HG02759 (cell line): Measurements from ENCODE around the gene CCDC159.
"Not testable (repeated sequence)": the region's sequence is repeated elsewhere in the genome, so short reads cannot be mapped to it uniquely, and the experiment has no call there.

Experiments
- ATAC-seq: cut with Tn5 transposase; IDR thresholded peaks from one replicate; pipeline ENCODE4 v1.9.1; 2021; ENCODE audit warnings: mild to moderate bottlenecking, moderate library complexity; ENCODE audit not compliant: unreplicated experiment

CCDC159 gene

DNA sequence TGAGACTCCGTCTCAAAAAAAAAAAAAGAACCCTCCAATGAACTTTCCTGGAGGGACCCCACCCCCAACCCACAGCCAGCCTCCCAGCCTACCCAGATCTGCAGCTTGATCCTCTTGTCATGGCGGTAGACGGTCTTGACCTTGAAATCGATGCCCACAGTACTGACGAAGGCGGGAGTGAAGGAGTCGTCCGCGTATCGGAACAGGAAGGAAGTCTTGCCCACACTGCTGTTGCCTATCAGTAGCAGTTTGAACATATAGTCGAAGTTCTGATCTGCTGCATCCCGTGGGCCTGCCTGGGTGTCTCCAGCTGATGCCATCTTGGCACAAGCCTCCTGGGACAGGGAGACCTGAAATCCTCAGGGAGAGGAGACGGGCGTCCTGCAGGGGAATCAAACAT, 9.2 kb upstream of the CCDC159 start:
- ATAC-seq = no peak

DNA sequence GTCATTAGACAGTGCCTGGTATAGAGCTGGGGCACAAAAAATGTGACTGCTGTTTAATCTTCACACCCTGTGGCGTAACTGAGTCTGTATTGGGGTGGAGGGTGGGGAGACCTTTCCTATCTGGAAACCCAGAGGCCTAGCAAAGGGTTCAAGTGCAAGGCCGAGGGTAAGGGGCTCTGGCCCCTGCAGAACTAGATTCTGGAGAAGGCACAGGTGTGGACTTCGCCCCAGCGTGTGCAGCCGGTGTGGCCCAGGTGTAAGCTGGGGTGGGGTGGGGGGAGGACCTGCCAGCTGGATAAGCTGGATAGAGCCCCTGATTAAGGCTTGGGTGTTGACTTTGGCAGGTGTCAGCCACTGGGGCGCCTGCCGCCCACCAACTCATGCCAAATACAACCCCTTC, 8.2 kb upstream of the CCDC159 start:
- ATAC-seq = no peak

GRCh38 chr19:11338569-11339253, 7.6 kb upstream of the CCDC159 start:
- no peak for ATAC-seq

DNA sequence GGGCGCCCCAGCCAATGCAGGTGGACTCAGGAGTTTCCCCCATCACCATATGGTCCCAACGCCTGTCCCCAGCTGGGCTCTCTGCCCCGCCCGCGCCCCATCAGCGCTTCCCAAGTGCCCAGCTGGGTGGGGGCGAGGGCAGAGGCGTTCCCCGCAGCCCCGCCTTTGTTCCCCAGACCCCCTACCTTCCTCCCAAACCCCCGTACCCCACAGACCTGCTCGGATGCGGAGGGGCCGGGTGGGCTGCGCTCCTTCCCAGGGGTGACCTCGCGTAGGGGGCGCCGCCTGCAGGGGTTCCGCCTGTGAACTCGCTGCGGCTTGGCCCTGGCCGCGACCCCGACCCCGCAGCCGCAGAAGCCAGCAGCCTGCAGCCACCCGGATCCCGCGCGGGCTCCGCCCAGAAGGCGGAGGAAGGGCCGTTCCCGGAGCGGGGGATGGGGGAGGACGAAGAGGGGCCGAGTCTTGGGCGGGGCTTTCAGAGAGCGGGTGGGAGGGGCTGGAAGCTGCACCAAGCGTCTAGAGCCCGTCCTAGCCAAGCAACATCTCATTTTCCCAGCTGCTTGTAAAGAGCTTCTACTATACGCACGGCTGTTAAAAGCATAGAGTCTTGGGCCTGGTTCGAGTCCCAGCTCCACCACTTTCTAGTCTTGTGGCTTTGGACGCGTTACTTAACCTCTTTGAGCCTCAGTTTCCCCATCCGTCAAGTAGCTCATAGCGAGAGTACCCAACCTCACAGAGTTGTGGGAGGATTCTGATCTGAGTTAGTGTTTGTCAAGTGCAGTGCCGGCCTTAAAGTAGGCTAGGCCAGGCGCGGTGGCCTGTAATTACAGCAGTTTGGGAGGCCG, 6.8 kb upstream of the CCDC159 start, which contains the start of gene RAB3D:
RAB3D (minus strand) TSS at position 404 of the 845 bp plus-strand sequence. CDS start 2,258 bp downstream, outside the sequence.
- peak; percentile 66 for ATAC-seq

GRCh38 chr19:11340099-11340467, 6.2 kb upstream of the CCDC159 start:
- not testable (repeated sequence) for ATAC-seq

- ATAC-seq = no peak
Measured at GRCh38 chr19:11342429-11342828, 3.9 kb upstream of the CCDC159 start.

GRCh38 chr19:11345122-11345803, 1.1 kb upstream of the CCDC159 start:
- no peak for ATAC-seq

DNA sequence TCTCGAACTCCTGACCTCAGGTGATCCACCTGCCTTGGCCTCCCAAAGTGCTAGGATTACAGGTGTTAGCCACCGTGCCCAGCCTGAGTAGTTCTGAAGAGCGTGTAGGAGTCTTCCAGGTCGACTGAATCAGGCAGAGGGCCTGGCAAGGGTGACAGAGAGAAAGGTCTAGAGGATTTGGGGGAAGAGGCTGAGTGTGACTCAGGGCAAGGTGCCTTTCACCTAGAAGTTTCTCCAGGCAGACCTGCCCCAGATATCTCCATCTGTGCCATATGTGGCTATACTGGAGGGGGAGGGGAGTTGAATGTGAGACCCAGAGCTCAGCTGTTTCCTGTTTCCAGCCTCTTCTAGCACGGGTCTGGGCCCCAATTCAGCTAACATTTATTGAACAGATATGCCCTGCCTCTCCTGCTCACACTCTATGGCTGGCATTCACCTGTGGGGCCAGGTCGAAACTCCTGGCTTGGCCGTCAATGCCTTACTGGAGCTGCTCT, 1.3 kb downstream of the CCDC159 start:
- ATAC-seq = no peak

DNA sequence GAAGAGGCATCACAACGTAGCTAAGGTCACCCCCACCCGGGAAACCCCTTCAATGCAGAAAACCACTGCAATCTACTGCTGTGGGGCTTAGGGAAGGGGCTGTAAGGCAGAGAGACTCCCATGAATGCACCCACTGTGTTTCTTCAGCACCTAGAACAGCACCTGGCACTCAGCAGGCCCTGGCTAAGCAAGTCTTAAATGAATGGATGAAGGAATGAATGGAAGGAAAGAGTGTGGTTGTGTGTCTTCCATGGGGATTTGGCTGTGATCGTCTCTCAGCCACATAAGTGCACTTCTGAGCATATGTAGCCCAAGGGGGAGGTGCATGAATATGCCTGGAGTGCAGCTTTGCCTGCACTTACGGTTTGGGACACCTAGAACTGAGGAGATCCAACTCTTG, 2.9 kb downstream of the CCDC159 start:
- no peak for ATAC-seq

- not testable (repeated sequence) for ATAC-seq
Measured at GRCh38 chr19:11354102-11354501, 7.8 kb downstream of the CCDC159 start.

GRCh38 chr19:11355160-11356073, 9.1 kb downstream of the CCDC159 start, which contains the start of gene PLPPR2:
Gene PLPPR2 (plus strand): TSS chr19:11355432. CDS start chr19:11357674, 2,242 bp downstream.
- ATAC-seq = peak; percentile 65

- no peak for ATAC-seq
Measured at GRCh38 chr19:11356074-11356397, 9.7 kb downstream of the CCDC159 start.

DNA sequence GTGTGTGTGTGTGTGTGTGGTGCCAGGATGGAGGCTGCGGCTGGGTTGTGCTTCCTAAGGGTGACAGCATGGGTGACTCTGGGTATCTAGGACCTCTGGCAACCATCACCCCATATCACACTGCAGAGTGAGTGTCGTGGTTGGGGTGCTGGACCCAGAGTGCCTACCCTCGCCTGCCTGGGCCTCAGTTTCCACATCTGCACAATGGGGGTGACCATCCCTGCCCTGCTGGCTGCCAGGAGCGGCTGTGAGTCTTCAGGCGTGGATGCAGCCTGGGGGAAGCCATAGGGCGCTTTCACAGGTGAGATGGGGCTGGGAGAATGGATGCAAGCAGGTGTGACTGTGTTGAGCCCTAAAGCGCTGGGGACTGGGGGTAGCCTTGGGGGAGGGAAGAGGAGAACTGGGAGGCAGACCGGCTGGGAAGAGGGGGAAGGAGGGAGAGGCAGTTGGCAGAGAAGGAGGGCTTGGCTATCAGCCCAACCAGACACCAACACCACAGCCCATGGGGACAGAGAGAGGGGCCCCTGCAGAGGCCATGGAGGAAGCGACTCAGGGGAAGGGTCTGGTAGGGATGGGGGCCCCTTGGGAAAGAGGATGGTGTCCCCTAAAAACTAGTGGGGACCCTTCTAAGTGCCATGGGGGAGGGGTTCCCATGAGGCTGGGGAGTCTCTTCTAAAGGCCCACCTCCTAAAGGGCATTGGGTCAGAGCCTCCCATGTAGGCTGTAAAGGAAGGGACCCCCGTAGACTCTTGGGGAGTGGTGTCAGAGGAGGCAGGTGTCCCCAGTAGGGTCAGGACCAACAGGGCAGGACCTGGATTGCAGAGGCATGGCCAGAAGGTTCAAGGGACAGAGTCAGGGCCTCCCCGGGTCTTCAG, 10.6 kb downstream of the CCDC159 start:
- no peak for ATAC-seq

- no peak for ATAC-seq
Measured at GRCh38 chr19:11359421-11359820, 13.1 kb downstream of the CCDC159 start.

DNA sequence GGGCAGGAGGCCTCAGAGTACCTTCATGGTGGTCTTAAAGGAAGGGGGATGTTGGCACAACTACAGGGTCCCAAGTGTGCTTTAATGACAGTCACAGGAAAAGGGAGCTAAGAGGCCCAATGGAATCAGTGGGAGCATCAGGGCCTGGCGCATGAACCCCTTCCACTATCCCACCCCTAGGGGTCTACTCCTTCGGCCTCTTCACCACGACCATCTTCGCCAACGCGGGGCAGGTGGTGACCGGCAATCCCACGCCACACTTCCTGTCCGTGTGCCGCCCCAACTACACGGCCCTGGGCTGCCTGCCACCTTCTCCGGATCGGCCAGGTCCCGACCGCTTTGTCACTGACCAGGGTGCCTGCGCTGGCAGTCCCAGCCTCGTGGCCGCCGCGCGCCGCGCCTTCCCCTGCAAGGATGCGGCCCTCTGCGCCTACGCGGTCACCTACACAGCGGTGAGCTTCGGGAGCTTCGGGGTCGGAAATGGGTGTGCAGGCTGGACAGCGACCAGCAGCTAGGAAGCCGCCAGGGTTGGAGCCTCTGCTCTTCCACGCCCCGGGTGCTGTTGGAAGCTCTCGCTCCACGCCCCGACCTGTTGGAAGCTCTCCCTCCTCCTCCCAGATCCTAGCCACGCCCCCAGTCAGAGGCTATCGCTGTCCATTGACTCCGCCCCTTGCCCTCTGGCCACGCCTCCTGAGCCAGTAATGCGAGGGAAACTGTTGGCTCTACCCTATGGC, 14.9 kb downstream of the CCDC159 start:
- ATAC-seq = no peak

- ATAC-seq = no peak
Measured at GRCh38 chr19:11361771-11362731, 15.7 kb downstream of the CCDC159 start.

DNA sequence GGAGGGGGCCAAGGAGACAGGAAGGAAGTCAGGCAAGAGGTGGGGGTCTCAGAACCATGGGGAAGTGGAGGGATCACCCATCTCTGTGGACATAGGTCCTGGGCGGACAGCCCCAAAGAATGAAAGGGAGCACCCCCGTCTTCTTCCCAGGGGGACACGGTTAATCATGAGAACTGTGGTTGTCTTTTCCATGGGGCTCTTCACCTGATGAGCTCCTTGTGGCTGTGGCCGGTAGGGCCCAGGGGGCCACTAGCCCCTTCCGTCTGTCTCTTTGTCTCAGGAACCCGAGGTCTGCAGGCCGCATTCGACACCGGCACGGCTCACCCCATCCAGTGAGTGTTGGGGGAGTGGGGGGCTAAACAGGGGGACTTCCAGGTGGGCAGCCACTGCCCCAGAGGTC, 17.6 kb downstream of the CCDC159 start:
- no peak for ATAC-seq
